AG10803 (cell line): ENCODE measurements around the gene BARX2.

Source experiments
- DNase-seq: peaks from one replicate; pipeline ENCODE4 v3.0.0; 2010; ENCODE audit warnings: low read depth
- H3K4me3 ChIP-seq: 2 replicates; pipeline ENCODE4 v1.5.1; 2011; ENCODE audit warnings: mild to moderate bottlenecking, low read length, control low read depth
- TF ChIP-seq, protein P1 (sequence below): conservative IDR thresholded peaks from 2 replicates; pipeline ENCODE4 v1.5.1; 2011; ENCODE audit warnings: mild to moderate bottlenecking, low read length, control low read depth, inconsistent platforms

The BARX2 gene

DNA sequence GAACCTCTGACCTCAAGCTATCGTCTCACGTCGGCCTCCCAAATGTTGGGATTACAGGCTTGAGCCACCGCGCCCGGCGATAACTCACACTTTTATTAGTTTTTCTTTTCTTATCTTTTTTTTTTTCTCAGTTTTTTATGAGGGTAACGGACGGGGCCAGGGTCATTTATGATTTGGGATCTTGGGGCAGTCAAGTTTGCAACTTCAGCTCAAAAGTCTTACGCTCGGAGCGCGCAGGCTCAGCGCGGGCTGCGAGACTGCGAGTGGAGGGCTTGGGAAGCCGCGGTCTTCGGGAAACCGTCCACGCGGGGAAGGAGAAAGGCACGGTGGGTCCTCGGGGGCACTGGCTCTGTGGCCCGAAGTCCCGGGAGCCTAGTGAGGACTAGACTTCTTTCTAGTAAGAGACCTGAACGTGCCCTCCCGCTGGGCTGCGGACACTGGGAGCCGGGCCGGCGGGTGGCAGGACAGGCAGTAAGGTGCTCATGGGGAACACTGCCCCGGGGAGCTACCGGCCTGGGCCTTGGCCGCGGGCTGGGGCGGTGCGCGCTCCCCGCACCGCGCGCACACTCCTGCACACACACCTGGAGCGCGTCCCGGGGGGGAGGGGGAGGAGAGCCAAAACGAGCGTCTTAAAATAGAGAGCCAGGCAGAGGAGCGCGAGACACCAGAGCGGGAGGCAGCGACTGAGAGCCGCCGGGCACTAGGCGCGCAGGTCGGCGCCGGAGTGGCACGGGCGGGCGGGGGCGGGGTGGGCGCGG is 476 bp upstream of the BARX2 start:
- TF ChIP-seq, protein P1, sequence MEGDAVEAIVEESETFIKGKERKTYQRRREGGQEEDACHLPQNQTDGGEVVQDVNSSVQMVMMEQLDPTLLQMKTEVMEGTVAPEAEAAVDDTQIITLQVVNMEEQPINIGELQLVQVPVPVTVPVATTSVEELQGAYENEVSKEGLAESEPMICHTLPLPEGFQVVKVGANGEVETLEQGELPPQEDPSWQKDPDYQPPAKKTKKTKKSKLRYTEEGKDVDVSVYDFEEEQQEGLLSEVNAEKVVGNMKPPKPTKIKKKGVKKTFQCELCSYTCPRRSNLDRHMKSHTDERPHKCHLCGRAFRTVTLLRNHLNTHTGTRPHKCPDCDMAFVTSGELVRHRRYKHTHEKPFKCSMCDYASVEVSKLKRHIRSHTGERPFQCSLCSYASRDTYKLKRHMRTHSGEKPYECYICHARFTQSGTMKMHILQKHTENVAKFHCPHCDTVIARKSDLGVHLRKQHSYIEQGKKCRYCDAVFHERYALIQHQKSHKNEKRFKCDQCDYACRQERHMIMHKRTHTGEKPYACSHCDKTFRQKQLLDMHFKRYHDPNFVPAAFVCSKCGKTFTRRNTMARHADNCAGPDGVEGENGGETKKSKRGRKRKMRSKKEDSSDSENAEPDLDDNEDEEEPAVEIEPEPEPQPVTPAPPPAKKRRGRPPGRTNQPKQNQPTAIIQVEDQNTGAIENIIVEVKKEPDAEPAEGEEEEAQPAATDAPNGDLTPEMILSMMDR, result no peak
- no peak for DNase-seq
- H3K4me3 ChIP-seq, result no peak overlapping the region

DNA sequence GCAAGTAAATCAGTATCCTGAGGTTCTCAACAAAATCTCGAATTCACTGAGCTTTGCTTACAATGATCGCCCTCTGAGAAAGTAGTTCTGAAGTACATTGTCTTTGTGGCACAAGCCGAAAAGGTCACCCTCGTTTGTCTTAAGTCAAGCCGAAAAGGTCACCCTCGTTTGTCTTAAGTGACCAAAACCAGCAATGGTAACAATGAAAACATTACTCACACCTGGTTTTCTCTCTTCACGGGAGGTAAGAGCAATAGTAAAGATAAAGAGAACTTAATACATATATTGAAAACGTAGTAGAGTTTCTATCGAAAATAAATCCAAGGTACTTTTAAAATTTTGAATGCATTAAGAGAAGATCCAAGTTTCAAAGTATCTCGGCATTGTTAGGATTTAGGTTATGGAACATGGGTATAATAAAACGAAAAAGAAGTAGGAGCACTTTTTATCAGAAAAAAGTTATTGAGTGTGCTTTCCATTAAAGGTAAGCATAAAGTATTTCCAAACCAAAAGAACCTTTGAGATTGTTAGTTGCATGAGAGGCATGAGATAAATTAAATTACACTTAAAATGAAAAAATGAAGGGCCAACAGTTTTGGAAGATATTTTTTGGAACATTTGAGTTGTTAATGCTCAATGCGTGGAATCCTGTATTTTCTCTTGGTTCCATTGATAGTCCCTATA is 1.2 kb downstream of the BARX2 start:
- H3K4me3 ChIP-seq, result no peak overlapping the region
- no peak for DNase-seq
- TF ChIP-seq, protein P1, result no peak

GRCh38 chr11:129377739-129378138 is 2.1 kb downstream of the BARX2 start:
- no peak for DNase-seq

DNA sequence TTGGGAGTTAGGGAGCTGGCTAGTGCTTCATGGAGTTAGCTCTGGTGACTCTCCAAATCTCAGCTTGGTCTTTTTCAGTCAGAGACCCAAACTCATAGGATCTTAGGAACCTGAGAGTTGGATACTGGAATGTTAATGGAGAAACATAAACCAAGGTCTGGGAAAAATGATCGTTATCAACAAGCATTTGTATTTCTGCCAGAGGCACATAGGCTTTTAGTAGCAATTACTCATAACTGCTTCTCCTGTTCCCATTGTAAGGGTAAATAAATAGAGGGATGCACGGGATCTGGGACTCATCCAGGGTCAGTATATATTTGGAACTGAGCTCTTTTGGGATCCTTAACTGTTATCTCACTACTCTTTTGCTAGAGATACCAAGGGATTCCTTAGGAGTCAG is 4.8 kb downstream of the BARX2 start:
- TF ChIP-seq, protein P1, result no peak
- no peak overlapping the region for H3K4me3 ChIP-seq
- no peak for DNase-seq

More at GRCh38 chr11:129377739-129378138, 2.1 kb downstream of the BARX2 start:
- no peak overlapping the region for H3K4me3 ChIP-seq
- TF ChIP-seq, protein P1, result no peak

GRCh38 chr11:129382583-129382982 is 6.9 kb downstream of the BARX2 start:
- no peak overlapping the region for H3K4me3 ChIP-seq
- TF ChIP-seq, protein P1, result no peak
- no peak for DNase-seq

GRCh38 chr11:129383060-129383459 is 7.4 kb downstream of the BARX2 start:
- H3K4me3 ChIP-seq, result no peak overlapping the region
- DNase-seq, result no peak
- TF ChIP-seq, protein P1, result no peak

DNA sequence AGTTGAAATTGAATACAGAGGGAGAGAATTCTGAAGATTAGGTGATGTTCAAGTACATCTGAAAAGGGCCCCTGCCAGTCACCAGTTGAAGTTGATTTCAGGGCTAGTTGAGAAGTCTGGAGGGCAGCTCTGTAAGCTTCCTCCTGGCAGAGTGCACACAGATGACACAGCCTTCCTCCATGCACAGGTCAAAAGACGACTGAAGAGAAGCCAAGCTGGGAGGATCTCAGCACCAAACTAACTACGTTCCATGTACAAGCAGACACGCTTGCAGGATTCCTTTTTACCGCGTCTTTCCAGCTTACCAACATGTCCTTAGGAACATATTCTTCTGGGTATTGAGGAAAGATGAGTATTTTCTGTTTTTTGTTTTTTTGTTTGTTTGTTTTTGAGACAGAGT is 7.9 kb downstream of the BARX2 start:
- H3K4me3 ChIP-seq, result no peak overlapping the region
- TF ChIP-seq, protein P1, result no peak
- no peak for DNase-seq
